GM12878 (cell line): ENCODE data around the gene ADCK1. TPM values are rescaled to one million over a fixed set of nuclear protein-coding genes. Genes with fewer than 3 reads are reported as not detected.
A peak's percentile ranks its signal among the peaks of the same experiment; 100 is the strongest.

Experiments used
- ATAC-seq: fragments of 200-7000 bp; cut with Tn5 transposase; 3 replicates; pipeline ENCODE4 v1.9.1; 2020; ENCODE audit warnings: mild to moderate bottlenecking, moderate library complexity
- BruUV-seq: library from RNA; stranded (reverse); fragments of 400-500 nt; replicated peaks from 2 replicates; lab custom pipeline; 2021; lab: Mats Ljungman, UMichigan
- CTCF ChIA-PET: fragments of 300-600 bp; sonication (Branson Sonifier 250); formaldehyde crosslinking; extraction: SDS; loops from one replicate; lab custom pipeline; 2021; ENCODE audit warnings: inconsistent platforms; lab: Yijun Ruan, JAX
- POLR2A ChIA-PET: fragments of 350-600 bp; formaldehyde crosslinking; extraction: SDS; loops from one replicate; lab custom pipeline; 2021; ENCODE audit warnings: inconsistent platforms; lab: Charles Lee
- RAD21 ChIA-PET: fragments of 300-600 bp; sonication (Branson Sonifier 250); formaldehyde crosslinking; loops from one replicate; lab custom pipeline; 2023; ENCODE audit warnings: antibody characterized with exemption; ENCODE audit not compliant: unreplicated experiment; lab: Charles Lee
- SMC1A ChIA-PET: fragments of 300-600 bp; sonication (Branson Sonifier 250); formaldehyde crosslinking; loops from one replicate; lab custom pipeline; 2023; ENCODE audit not compliant: unreplicated experiment, uncharacterized antibody; lab: Charles Lee
- DNase-seq: peaks from one replicate; pipeline ENCODE4 v3.0.0-alpha.2; 2011; ENCODE audit warnings: low read depth, low spot score
- FAIRE-seq: peaks from 3 replicates; lab custom pipeline; 2011; peaks lifted over from hg19 to GRCh38; lab: Jason Lieb, UNC
- H2AFZ ChIP-seq: 2 replicates; pipeline ENCODE4 v1.6.0; 2011; ENCODE audit warnings: low read depth, low read length, control low read depth; ENCODE audit not compliant: control insufficient read depth
- H3K27ac ChIP-seq: 2 replicates; pipeline ENCODE4 v1.5.1; 2011; ENCODE audit warnings: control low read depth; ENCODE audit not compliant: control insufficient read depth, insufficient read depth
- H3K27me3 ChIP-seq, 2 experiments: replicated peaks in 1 of 2; 2 replicates each; pipeline versions ENCODE4 v1.6.0 to v1.6.1; 2011; ENCODE audit warnings: low read length in 1 of 2; ENCODE audit not compliant: control insufficient read depth in 2 of 2, insufficient read depth in 2 of 2
- H3K36me3 ChIP-seq, 2 experiments: 2 replicates each; pipeline ENCODE4 v1.5.1; 2011; ENCODE audit warnings: low read length in 1 of 2; ENCODE audit not compliant: control insufficient read depth in 2 of 2, insufficient read depth in 2 of 2
- H3K4me1 ChIP-seq: 2 replicates; pipeline ENCODE4 v1.6.1; 2011; ENCODE audit warnings: mild to moderate bottlenecking, low read length, moderate library complexity, mixed read lengths; ENCODE audit not compliant: control insufficient read depth, insufficient read depth
- H3K4me2 ChIP-seq: 2 replicates; pipeline ENCODE4 v1.6.0; 2011; ENCODE audit warnings: control low read depth; ENCODE audit not compliant: control insufficient read depth, insufficient read depth
- H3K4me3 ChIP-seq: fragments of 200-600 bp; sonication (generic); 2 replicates; pipeline ENCODE4 v1.5.1; 2016
- H3K79me2 ChIP-seq: 2 replicates; pipeline ENCODE4 v1.6.0; 2011; ENCODE audit warnings: low read length; ENCODE audit not compliant: control insufficient read depth, insufficient read depth
- H3K9ac ChIP-seq: 2 replicates; pipeline ENCODE4 v1.8.0; 2011; ENCODE audit warnings: low read length, control low read depth, mixed read lengths; ENCODE audit not compliant: control insufficient read depth, insufficient read depth
- H3K9me3 ChIP-seq: replicated peaks from 3 replicates; pipeline ENCODE4 v1.5.1; 2011; ENCODE audit warnings: mild to moderate bottlenecking, low read length; ENCODE audit not compliant: control insufficient read depth, insufficient read depth
- H4K20me1 ChIP-seq: 2 replicates; pipeline ENCODE4 v1.6.0; 2011; ENCODE audit not compliant: control insufficient read depth, insufficient read depth
- CEBPB ChIP-seq, 2 experiments: fragments of 150-350 bp in 1 of 2; IDR thresholded peaks; 2 replicates each; pipeline ENCODE4 v1.6.1; 2012 to 2014; ENCODE audit warnings: low read depth in 2 of 2, low read length in 2 of 2, borderline replicate concordance in 1 of 2, inconsistent platforms in 1 of 2
- ETV6 ChIP-seq, 2 experiments: fragments of 450-650 bp in 1 of 2; IDR thresholded peaks in 1 of 2; conservative IDR thresholded peaks in 1 of 2; 2 replicates each; pipeline ENCODE4 v1.6.1; 2014; ENCODE audit warnings: antibody characterized with exemption in 1 of 2, borderline replicate concordance in 1 of 2, low read depth in 1 of 2, mild to moderate bottlenecking in 1 of 2, moderate library complexity in 1 of 2
- EZH2 ChIP-seq: IDR thresholded peaks from 2 replicates; pipeline ENCODE4 v1.6.1; 2012; ENCODE audit warnings: low read depth, mild to moderate bottlenecking, control low read depth, inconsistent platforms, low read length, borderline replicate concordance; ENCODE audit not compliant: control insufficient read depth
- LARP7 ChIP-seq: fragments of 450-650 bp; IDR thresholded peaks from 2 replicates; pipeline ENCODE4 v1.6.1; 2017; ENCODE audit warnings: mild to moderate bottlenecking
- PAX5 ChIP-seq: IDR thresholded peaks from 2 replicates; pipeline ENCODE4 v1.6.1; 2011; ENCODE audit warnings: low read depth, low read length, borderline replicate concordance
- POLR2AphosphoS2 ChIP-seq: IDR thresholded peaks from 2 replicates; pipeline ENCODE4 v1.6.1; 2011; ENCODE audit warnings: low read depth, mild to moderate bottlenecking, low read length, improper control_type of control experiment, moderate library complexity
- POLR2AphosphoS5 ChIP-seq: IDR thresholded peaks from 2 replicates; pipeline ENCODE4 v1.6.1; 2011; ENCODE audit warnings: mild to moderate bottlenecking, low read length, inconsistent platforms
- SMARCA5 ChIP-seq: fragments of 450-650 bp; IDR thresholded peaks from 2 replicates; pipeline ENCODE4 v1.6.1; 2017; ENCODE audit warnings: mild to moderate bottlenecking
- SP1 ChIP-seq: IDR thresholded peaks from one replicate; pipeline ENCODE4 v1.6.1; 2011; ENCODE audit warnings: low read depth, low read length
- SPI1 ChIP-seq: IDR thresholded peaks from 2 replicates; pipeline ENCODE4 v1.6.1; 2011; ENCODE audit warnings: low read depth, mild to moderate bottlenecking, low read length, moderate library complexity, borderline replicate concordance; ENCODE audit not compliant: insufficient read depth
- ZNF207 ChIP-seq: fragments of 450-650 bp; IDR thresholded peaks from 2 replicates; pipeline ENCODE4 v1.6.1; 2014; ENCODE audit warnings: antibody characterized with exemption, mild to moderate bottlenecking, borderline replicate concordance
- WGBS: methylation state at CpG from one replicate; pipeline ENCODE4 v1.1.6; 2016; ENCODE audit warnings: low lambda C conversion rate; ENCODE audit not compliant: insufficient replicate concordance, insufficient coverage; ENCODE audit errors: missing lambda C conversion rate; 5-methylcytosine and 5-hydroxymethylcytosine counted together
- in situ Hi-C: fragments of 300-500 bp; cut with MboI; formaldehyde crosslinking; loops from 9 replicates; pipeline ENCODE4 v1.14.3; 2018; ENCODE audit warnings: mixed read lengths
- intact Hi-C: fragments of 100-400 bp; cut with micrococcal nuclease; formaldehyde crosslinking; loops from one replicate; pipeline ENCODE4 v1.14.2; 2022; ENCODE audit not compliant: unreplicated experiment
- polyA plus RNA-seq, 11 experiments: library from polyadenylated mRNA; depleted of rRNA in 4 of 11; unstranded in 6 of 11; stranded (reverse) in 5 of 11; fragments of >200 nt; fragmentation: Nextera tagmentation in 4 of 11; fragmentation: Illumina TruSeq in 1 of 11; extraction: Ambion mirVana in 4 of 11; extraction: Trizol in 1 of 11; gene quantifications; 1 replicate in 1 of 11; 2 replicates in 10 of 11; pipeline versions ENCODE4 v1.2.1 to v1.2.3, GENCODE V29; 2011 to 2016; ENCODE audit warnings: inconsistent platforms in 2 of 11, missing spikeins in 2 of 11, low read depth in 1 of 11
- total RNA-seq, 4 experiments: library from RNA; depleted of rRNA in 3 of 4; stranded (reverse); fragments of >200 nt in 3 of 4; fragmentation: Illumina TruSeq in 1 of 4; extraction: Trizol in 1 of 4; gene quantifications; 2 replicates each; pipeline versions ENCODE4 v1.2.1 to v1.2.3, GENCODE V29; 2013 to 2021
- TF ChIP-seq, protein P1 (sequence below): IDR thresholded peaks from 2 replicates; pipeline ENCODE4 v1.6.1; 2011; ENCODE audit warnings: low read depth, low read length, improper control_type of control experiment, borderline replicate concordance
- TF ChIP-seq, protein P2 (sequence below), 3 experiments: IDR thresholded peaks in 2 of 3; conservative IDR thresholded peaks in 1 of 3; 2 replicates each; pipeline ENCODE4 v1.5.1; 2011; ENCODE audit warnings: low read depth in 3 of 3, low read length in 3 of 3, mild to moderate bottlenecking in 3 of 3, control low read depth in 2 of 3, moderate library complexity in 2 of 3, inconsistent platforms in 1 of 3, mixed read lengths in 1 of 3; ENCODE audit not compliant: control insufficient read depth in 2 of 3, insufficient read depth in 1 of 3; ENCODE audit errors: extremely low read depth in 1 of 3
- TF ChIP-seq, protein P3 (sequence below): fragments of 450-650 bp; IDR thresholded peaks from 2 replicates; pipeline ENCODE4 v1.6.1; 2017; ENCODE audit warnings: mild to moderate bottlenecking

Gene ADCK1
- total and polyA plus RNA-seq, 10 of the 15 experiments (the other 5 are each of a cell fraction or from before 2014, with no cell fraction given), result 3.3 to 8.5 (median 5.1) TPM

DNA sequence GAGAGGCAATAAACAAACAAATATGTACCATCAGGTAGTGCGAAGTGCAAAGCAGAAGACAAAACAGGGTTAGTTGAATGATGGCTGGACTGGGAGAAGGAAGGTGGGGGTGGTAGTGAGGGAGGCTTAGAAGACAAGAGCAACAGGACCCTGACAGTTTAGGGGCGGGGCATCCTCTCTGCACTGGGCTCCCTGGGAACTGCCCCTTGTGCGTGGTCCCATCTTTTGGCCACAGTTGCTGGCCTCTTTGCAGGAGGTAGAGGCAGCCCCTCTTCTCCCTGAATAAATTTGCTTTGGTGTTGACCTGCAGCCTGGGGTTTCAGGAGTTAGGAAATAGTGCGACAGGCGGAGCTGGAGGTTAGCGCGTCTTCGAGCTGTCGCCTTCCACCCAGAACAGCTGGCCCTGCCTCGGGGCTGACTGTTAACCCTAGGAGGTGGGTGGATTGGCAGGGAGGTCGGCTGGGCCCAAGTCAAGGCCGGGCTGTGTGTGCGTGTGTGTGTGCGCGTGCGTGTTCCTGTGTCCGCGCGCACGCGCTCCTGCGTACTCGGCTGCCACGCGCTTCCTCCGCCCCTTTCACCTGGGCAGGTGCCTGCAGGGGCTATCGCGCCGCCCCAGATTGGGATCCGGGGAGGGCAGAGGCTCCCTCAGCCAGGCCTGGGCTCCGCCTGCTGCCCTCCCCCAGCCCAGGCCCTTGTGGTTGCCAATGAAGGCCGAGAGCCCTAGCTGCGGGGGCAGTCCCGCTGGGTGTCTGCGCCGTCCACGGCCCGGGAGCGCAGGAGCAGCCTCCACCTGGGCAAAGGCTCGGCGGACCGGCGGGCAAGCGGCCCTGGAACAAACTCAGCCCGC is 180.8 kb downstream of the ADCK1 start:
- POLR2A ChIA-PET, result no interaction called here
- intact Hi-C loops (loop anchor here (10.0 kb wide), 1 partner anchor 116 kb away; no protein-coding TSS in a partner anchor), in situ Hi-C loops (no loop called here)
- H3K4me2 ChIP-seq, result peak overlapping the region; percentile 13; the same call in 1 of the 2 replicates
- DNase-seq (no peak), FAIRE-seq (no peak), ATAC-seq (no peak)
- H4K20me1 ChIP-seq, result no peaks in the 10 kb centered on the region
- BruUV-seq, result no TSS peak
- no peak overlapping the region for H3K27ac ChIP-seq
- H3K79me2 ChIP-seq, result no peaks in the 10 kb centered on the region
- no peaks in the 10 kb centered on the region; a peak in 1 of 4 replicates for H3K27me3 ChIP-seq
- H3K4me3 ChIP-seq, result no peak overlapping the region
- CTCF ChIA-PET, result no interaction called here
- SMC1A ChIA-PET, result no interaction called here
- H2AFZ ChIP-seq, result no peak overlapping the region
- 34% methylated on average over 45 of the region's 45 CpGs for WGBS
- no peaks in the 10 kb centered on the region for H3K9me3 ChIP-seq
- RAD21 ChIA-PET, result no interaction called here
- H3K9ac ChIP-seq, result no peak overlapping the region
- no peaks in the 10 kb centered on the region for H3K36me3 ChIP-seq
- H3K4me1 ChIP-seq, result no peaks in the 10 kb centered on the region
- TF ChIP-seq, protein P1, sequence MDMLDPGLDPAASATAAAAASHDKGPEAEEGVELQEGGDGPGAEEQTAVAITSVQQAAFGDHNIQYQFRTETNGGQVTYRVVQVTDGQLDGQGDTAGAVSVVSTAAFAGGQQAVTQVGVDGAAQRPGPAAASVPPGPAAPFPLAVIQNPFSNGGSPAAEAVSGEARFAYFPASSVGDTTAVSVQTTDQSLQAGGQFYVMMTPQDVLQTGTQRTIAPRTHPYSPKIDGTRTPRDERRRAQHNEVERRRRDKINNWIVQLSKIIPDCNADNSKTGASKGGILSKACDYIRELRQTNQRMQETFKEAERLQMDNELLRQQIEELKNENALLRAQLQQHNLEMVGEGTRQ, result no peak
- no peak for TF ChIP-seq LARP7
- no peak for TF ChIP-seq EZH2
- no peak for TF ChIP-seq SPI1
- no peak for TF ChIP-seq ZNF207
- TF ChIP-seq CEBPB (IDR thresholded peaks at IDR 0.05; ENCODE audit: borderline replicate concordance in 1 of 2, low read depth in 2 of 2, low read length in 2 of 2), result no peak
- TF ChIP-seq POLR2AphosphoS5, result no peak
- no peak for TF ChIP-seq POLR2AphosphoS2
- TF ChIP-seq SP1, result no peak
- no peak for TF ChIP-seq ETV6 (conservative IDR thresholded peaks at IDR 0.05 in 1 of 2, IDR thresholded peaks at IDR 0.05 in 1 of 2; ENCODE audit: borderline replicate concordance in 1 of 2, low read depth in 1 of 2)
- TF ChIP-seq, protein P2, sequence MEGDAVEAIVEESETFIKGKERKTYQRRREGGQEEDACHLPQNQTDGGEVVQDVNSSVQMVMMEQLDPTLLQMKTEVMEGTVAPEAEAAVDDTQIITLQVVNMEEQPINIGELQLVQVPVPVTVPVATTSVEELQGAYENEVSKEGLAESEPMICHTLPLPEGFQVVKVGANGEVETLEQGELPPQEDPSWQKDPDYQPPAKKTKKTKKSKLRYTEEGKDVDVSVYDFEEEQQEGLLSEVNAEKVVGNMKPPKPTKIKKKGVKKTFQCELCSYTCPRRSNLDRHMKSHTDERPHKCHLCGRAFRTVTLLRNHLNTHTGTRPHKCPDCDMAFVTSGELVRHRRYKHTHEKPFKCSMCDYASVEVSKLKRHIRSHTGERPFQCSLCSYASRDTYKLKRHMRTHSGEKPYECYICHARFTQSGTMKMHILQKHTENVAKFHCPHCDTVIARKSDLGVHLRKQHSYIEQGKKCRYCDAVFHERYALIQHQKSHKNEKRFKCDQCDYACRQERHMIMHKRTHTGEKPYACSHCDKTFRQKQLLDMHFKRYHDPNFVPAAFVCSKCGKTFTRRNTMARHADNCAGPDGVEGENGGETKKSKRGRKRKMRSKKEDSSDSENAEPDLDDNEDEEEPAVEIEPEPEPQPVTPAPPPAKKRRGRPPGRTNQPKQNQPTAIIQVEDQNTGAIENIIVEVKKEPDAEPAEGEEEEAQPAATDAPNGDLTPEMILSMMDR (IDR thresholded peaks at IDR 0.05 in 2 of 3, conservative IDR thresholded peaks at IDR 0.05 in 1 of 3; ENCODE audit: control insufficient read depth in 2 of 3, extremely low read depth in 1 of 3, insufficient read depth in 1 of 3, low read depth in 3 of 3, low read length in 3 of 3), result no peak
- TF ChIP-seq SMARCA5, result no peak
- TF ChIP-seq, protein P3, sequence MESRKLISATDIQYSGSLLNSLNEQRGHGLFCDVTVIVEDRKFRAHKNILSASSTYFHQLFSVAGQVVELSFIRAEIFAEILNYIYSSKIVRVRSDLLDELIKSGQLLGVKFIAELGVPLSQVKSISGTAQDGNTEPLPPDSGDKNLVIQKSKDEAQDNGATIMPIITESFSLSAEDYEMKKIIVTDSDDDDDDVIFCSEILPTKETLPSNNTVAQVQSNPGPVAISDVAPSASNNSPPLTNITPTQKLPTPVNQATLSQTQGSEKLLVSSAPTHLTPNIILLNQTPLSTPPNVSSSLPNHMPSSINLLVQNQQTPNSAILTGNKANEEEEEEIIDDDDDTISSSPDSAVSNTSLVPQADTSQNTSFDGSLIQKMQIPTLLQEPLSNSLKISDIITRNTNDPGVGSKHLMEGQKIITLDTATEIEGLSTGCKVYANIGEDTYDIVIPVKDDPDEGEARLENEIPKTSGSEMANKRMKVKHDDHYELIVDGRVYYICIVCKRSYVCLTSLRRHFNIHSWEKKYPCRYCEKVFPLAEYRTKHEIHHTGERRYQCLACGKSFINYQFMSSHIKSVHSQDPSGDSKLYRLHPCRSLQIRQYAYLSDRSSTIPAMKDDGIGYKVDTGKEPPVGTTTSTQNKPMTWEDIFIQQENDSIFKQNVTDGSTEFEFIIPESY, result no peak
- no peak for TF ChIP-seq PAX5
